ENCODE data around the gene CNGA2. TPM values are rescaled to one million over a fixed set of nuclear protein-coding genes. Genes with fewer than 3 reads are reported as not detected.

The CNGA2 gene
- total RNA-seq, 8 experiments from 2014 or later = 0.04 to 0.38 (median 0.31) TPM; not detected in 5

DNA sequence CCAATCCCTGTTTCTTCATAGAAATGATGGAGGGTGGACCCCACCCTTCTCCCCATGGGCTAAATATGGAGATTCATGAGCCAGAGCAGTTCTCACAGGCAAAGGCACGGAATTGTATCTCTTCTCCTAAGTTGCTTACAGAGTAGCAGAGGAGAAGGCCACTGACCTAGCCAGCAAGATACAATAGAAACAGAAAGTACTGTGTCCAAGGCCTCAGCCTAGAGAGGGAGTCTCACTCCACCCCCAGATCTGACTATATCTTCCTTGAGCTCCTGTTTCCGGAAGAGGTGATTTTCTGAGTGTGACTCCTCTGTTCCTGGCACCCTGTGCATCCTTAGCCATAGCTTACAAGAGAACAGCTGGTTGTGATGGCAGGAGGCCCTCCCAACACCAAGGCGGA, 18.8 kb upstream of the CNGA2 start, which contains the start of gene FATE1:
FATE1 (plus strand) TSS at position 284 of the 400 bp plus-strand sequence; CDS start at position 369, 85 bp downstream.
- no peaks in the 10 kb centered on the region for H3K4me1 ChIP-seq (replicated peaks in 1 of 2)
- ATAC-seq (replicated peaks in 6 of 8) = peak in 2 of 8 experiments; percentile 47 to 58
- no peak within 1 kb of the TSS for H3K27ac ChIP-seq
- no peak within 1 kb of the TSS for H3K4me3 ChIP-seq
- in situ Hi-C loops (cut with MboI; ENCODE audit: low pct_unique_long_range_greater_than_20kb in 2 of 9, low sequenced_read_pairs in 9 of 9, unreplicated experiment in 9 of 9) = no loop called here
- 43 to 86% (median 65%) methylated on average over 1 to 2 of the region's 3 CpGs; no CpG with 5 or more reads in 6 of the 10 experiments for WGBS, 10 experiments

DNA sequence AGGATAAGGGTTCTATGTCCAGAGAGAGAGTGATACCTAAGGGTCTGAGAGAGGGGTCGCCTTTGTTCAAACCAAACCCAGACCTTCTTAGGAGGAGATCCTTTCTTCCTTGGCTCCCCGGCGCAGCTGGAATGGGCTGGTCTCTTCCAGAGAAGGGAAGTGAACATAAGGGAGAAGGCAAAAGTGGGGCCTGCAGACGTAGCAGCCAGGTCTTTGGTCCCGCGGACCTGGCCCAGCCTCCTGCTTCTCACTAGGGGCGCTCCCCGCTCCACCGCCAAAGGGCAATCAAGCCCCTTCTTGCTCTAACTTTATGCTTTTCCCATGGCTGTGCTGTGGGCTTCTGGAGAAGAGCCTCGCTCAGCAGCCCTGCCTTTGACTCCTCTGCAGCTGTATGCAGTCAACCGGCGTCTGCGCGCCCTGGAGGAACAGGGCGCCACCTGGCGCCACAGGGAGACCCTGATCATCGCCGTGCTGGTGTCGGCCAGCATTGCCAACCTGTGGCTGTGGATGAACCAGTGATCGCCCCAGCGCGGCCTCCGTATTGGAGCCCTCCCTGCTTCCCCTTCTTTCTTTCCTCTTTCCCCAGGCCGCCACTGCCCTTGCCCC, 12.2 kb upstream of the CNGA2 start:
- Histone ChIP-seq H3K4me3 (no peak overlapping the region), H3K4me1 (replicated peaks in 1 of 2) (no peaks in the 10 kb centered on the region), H3K27ac (no peak overlapping the region)
- in situ Hi-C loops (cut with MboI; ENCODE audit: low pct_unique_long_range_greater_than_20kb in 2 of 9, low sequenced_read_pairs in 9 of 9, unreplicated experiment in 9 of 9) = no loop called here
- 80 to 100% (median 80%) methylated on average over 1 to 2 of the region's 24 CpGs; no CpG with 5 or more reads in 7 of the 10 experiments for WGBS, 10 experiments
- ATAC-seq (replicated peaks in 6 of 8) = peak in 6 of 8 experiments; percentile 52 to 90 (median 62)

- Histone ChIP-seq H3K4me1 (replicated peaks in 1 of 2) (no peaks in the 10 kb centered on the region), H3K4me3 (no peak overlapping the region), H3K27ac (no peak overlapping the region)
- ATAC-seq (replicated peaks in 6 of 8) = peak in 1 of 8 experiments; percentile 49
- in situ Hi-C loops (cut with MboI; ENCODE audit: low pct_unique_long_range_greater_than_20kb in 2 of 9, low sequenced_read_pairs in 9 of 9, unreplicated experiment in 9 of 9) = no loop called here
- 33 to 82% methylated on average over 1 to 2 of the region's 7 CpGs; no CpG with 5 or more reads in 8 of the 10 experiments for WGBS, 10 experiments
These were observed 11.3 kb upstream of the CNGA2 start for GRCh38 chrX:151723156-151723760.

- WGBS, 10 experiments = 10 to 100% (median 46%) methylated on average over 1 to 3 of the region's 7 CpGs; no CpG with 5 or more reads in 6 of the 10 experiments
- H3K27ac ChIP-seq = no peak overlapping the region
- in situ Hi-C loops (cut with MboI; ENCODE audit: low pct_unique_long_range_greater_than_20kb in 2 of 9, low sequenced_read_pairs in 9 of 9, unreplicated experiment in 9 of 9) = loop anchor here in 2 of 9 experiments (25.0 kb wide), 1 partner anchor 913 kb away; the partner anchor contains the start of gene GABRQ (in 2 of the 2)
- H3K4me3 ChIP-seq = no peak overlapping the region
- no peak for ATAC-seq (replicated peaks in 6 of 8)
- H3K4me1 ChIP-seq (replicated peaks in 1 of 2) = no peaks in the 10 kb centered on the region
These were observed 9.8 kb upstream of the CNGA2 start for GRCh38 chrX:151724563-151725337.

GRCh38 chrX:151725338-151725614, 9.3 kb upstream of the CNGA2 start:
- WGBS, 10 experiments = no CpG with 5 or more reads among the region's 1 CpG
- in situ Hi-C loops (cut with MboI; ENCODE audit: low pct_unique_long_range_greater_than_20kb in 2 of 9, low sequenced_read_pairs in 9 of 9, unreplicated experiment in 9 of 9) = loop anchor here in 2 of 9 experiments (25.0 kb wide), 1 partner anchor 912 kb away; the partner anchor contains the start of gene GABRQ (in 2 of the 2)

GRCh38 chrX:151726751-151727150, 7.8 kb upstream of the CNGA2 start:
- in situ Hi-C loops (cut with MboI; ENCODE audit: low pct_unique_long_range_greater_than_20kb in 2 of 9, low sequenced_read_pairs in 9 of 9, unreplicated experiment in 9 of 9) = loop anchor here in 2 of 9 experiments (25.0 kb wide), 1 partner anchor 911 kb away; the partner anchor contains the start of gene GABRQ (in 2 of the 2)
- Histone ChIP-seq H3K4me1 (replicated peaks in 1 of 2) (no peaks in the 10 kb centered on the region), H3K27ac (no peak overlapping the region), H3K4me3 (no peak overlapping the region)
- 0 to 7% (median 0%) methylated on average over 1 to 2 of the region's 5 CpGs; no CpG with 5 or more reads in 7 of the 10 experiments for WGBS, 10 experiments
- no peak for ATAC-seq (replicated peaks in 6 of 8)

More at GRCh38 chrX:151725338-151725614, 9.3 kb upstream of the CNGA2 start:
- Histone ChIP-seq H3K27ac (no peak overlapping the region), H3K4me3 (no peak overlapping the region), H3K4me1 (replicated peaks in 1 of 2) (no peaks in the 10 kb centered on the region)
- ATAC-seq (replicated peaks in 6 of 8) = no peak

DNA sequence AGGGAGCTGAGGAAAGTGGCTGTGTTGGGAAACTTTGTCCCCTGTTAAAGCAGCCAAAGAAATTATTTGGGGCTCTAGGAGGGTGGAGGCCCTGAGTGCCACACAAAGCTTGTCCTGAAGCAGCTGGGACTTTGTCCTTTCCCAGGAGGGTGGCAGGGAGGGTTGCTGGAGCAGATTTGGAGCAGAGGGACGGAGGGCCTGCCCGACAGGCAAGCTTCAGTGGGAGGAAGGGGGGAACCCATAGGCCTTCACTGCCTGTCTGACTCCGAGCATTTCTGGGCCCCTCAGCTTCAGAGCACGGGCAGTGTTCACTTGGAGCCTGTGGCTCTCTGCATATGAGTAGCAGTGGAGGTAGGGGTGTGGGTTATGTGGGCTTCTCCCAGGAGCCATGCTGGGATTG, 7.2 kb upstream of the CNGA2 start:
- WGBS, 10 experiments = 67% methylated on average over 2 of the region's 4 CpGs; no CpG with 5 or more reads in 9 of the 10 experiments
- no peak for ATAC-seq (replicated peaks in 6 of 8)
- in situ Hi-C loops (cut with MboI; ENCODE audit: low pct_unique_long_range_greater_than_20kb in 2 of 9, low sequenced_read_pairs in 9 of 9, unreplicated experiment in 9 of 9) = loop anchor here in 2 of 9 experiments (25.0 kb wide), 1 partner anchor 910 kb away; the partner anchor contains the start of gene GABRQ (in 2 of the 2)
- Histone ChIP-seq H3K4me3 (no peak overlapping the region), H3K4me1 (replicated peaks in 1 of 2) (no peaks in the 10 kb centered on the region), H3K27ac (no peak overlapping the region)

DNA sequence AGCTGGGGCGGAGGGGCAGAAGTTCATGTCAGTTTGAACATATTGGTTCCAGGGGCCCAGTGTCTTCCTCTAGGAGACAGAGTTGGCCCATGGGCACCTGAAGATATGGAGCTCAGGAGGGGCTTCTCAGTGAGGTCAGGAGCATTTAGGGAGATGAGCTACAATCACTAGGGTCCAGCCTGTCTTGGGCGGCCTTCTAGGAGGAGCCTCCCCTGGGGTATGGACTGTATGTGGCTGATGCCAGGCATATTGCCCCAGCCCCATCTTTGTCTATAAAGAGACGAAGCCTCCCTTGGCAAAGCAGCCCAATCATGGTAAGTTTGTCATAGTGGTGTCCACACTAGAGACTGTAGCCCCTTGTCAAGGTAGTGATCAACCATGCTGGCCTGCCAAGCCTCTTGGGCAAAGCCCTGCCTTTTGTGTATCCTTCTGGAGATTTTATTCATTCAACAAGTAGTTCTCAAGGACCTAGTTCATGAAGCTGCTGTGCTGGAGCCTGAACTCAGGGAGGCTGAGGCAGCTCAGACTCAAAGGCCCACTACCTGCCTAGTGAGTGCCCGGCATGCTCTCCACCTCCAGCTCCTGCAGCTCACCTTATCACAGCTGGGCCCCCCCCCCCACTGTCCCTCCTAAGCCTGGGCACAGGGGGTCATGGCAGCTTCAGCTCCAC, 5.4 kb upstream of the CNGA2 start:
- 37 to 67% methylated on average over 1 to 2 of the region's 4 CpGs; no CpG with 5 or more reads in 8 of the 10 experiments for WGBS, 10 experiments
- no peak for ATAC-seq (replicated peaks in 6 of 8)
- in situ Hi-C loops (cut with MboI; ENCODE audit: low pct_unique_long_range_greater_than_20kb in 2 of 9, low sequenced_read_pairs in 9 of 9, unreplicated experiment in 9 of 9) = loop anchor here in 2 of 9 experiments (25.0 kb wide), 1 partner anchor 908 kb away; the partner anchor contains the start of gene GABRQ (in 2 of the 2)

GRCh38 chrX:151735219-151735618, 673 bp downstream of the CNGA2 start:
- no peak overlapping the region for H3K27ac ChIP-seq
- H3K4me3 ChIP-seq = no peak overlapping the region
- no peaks in the 10 kb centered on the region for H3K4me1 ChIP-seq (replicated peaks in 1 of 2)
- in situ Hi-C loops (cut with MboI; ENCODE audit: low pct_unique_long_range_greater_than_20kb in 2 of 9, low sequenced_read_pairs in 9 of 9, unreplicated experiment in 9 of 9) = loop anchor here in 2 of 9 experiments (25.0 kb wide), 1 partner anchor 902 kb away; the partner anchor contains the start of gene GABRQ (in 2 of the 2)
- 17 to 63% methylated on average over 1 to 2 of the region's 2 CpGs; no CpG with 5 or more reads in 8 of the 10 experiments for WGBS, 10 experiments
- no peak for ATAC-seq (replicated peaks in 6 of 8)

More for the DNA sequence above, 5.4 kb upstream of the CNGA2 start:
- Histone ChIP-seq H3K4me3 (no peak overlapping the region), H3K27ac (no peak overlapping the region), H3K4me1 (replicated peaks in 1 of 2) (no peaks in the 10 kb centered on the region)

DNA sequence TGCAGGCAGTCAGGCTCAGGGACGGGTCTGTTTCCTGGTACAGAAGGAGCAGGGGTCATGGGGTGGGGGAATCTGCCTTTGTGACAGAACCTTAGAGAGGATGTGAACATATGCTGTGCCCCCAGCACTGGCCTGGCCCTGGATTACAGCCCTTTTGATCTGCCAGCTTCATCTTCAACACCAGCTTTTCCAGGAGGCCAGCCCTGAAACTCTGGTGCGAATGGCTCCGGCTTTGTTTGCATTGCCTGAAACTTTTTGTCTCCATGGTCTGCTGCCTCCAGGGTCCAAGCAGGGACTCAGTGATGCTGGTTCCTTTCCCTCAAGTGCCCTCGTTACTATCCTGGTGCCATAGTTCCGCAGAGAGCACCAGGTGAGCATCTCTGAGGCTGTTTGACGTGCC, 2.1 kb downstream of the CNGA2 start:
- Histone ChIP-seq H3K27ac (no peak overlapping the region), H3K4me1 (replicated peaks in 1 of 2) (no peaks in the 10 kb centered on the region), H3K4me3 (no peak overlapping the region)
- ATAC-seq (replicated peaks in 6 of 8) = no peak
- in situ Hi-C loops (cut with MboI; ENCODE audit: low pct_unique_long_range_greater_than_20kb in 2 of 9, low sequenced_read_pairs in 9 of 9, unreplicated experiment in 9 of 9) = loop anchor here in 2 of 9 experiments (25.0 kb wide), 1 partner anchor 901 kb away; the partner anchor contains the start of gene GABRQ (in 2 of the 2)
- 68% methylated on average over 3 of the region's 6 CpGs; no CpG with 5 or more reads in 9 of the 10 experiments for WGBS, 10 experiments

DNA sequence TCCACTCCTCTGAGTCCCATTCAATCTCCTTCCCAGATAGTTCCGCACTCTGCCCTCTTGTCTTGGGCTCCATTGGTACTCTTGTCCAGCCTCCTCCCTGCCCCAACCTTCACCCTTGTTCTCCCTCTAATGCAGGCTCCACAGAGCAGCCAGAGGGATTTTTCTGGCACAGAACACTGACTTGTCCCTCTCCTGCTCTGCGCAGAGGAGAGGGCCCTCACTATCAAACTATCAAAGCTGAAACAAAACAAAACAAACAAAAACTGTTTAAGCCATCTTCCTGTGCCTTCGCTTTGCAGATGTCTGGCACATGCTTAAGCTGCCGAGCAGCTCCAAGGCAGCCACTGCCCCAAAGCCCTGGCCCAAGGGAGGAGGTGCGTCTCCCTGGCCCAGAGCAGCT, 2.9 kb downstream of the CNGA2 start:
- Histone ChIP-seq H3K27ac (no peak overlapping the region), H3K4me3 (no peak overlapping the region), H3K4me1 (replicated peaks in 1 of 2) (no peaks in the 10 kb centered on the region)
- WGBS, 10 experiments = 20 to 100% (median 83%) methylated on average over 1 of the region's 5 CpGs; no CpG with 5 or more reads in 5 of the 10 experiments
- no peak for ATAC-seq (replicated peaks in 6 of 8)
- in situ Hi-C loops (cut with MboI; ENCODE audit: low pct_unique_long_range_greater_than_20kb in 2 of 9, low sequenced_read_pairs in 9 of 9, unreplicated experiment in 9 of 9) = loop anchor here in 2 of 9 experiments (25.0 kb wide), 1 partner anchor 900 kb away; the partner anchor contains the start of gene GABRQ (in 2 of the 2)

DNA sequence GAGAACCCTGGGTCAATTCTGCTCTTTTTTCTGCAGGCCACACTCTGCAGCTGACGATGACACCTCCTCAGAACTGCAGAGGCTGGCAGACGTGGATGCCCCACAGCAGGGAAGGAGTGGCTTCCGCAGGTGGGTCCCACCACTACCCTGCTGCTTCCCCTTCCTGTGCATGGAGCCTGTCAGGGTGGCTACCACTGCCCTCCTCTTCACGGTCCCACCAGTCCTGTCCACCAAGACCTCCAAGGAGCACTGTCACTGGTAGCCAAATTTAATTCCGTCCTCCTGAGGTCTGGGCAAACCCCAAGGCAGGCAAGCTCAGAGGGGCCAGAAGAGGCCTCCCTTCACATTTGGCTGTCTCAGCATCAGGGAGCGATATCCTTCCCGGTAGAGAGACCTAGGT, 4.2 kb downstream of the CNGA2 start:
- WGBS, 10 experiments = 55% methylated on average over 2 of the region's 7 CpGs; no CpG with 5 or more reads in 9 of the 10 experiments
- no peak overlapping the region for H3K4me3 ChIP-seq
- H3K27ac ChIP-seq = no peak overlapping the region
- H3K4me1 ChIP-seq (replicated peaks in 1 of 2) = no peaks in the 10 kb centered on the region
- in situ Hi-C loops (cut with MboI; ENCODE audit: low pct_unique_long_range_greater_than_20kb in 2 of 9, low sequenced_read_pairs in 9 of 9, unreplicated experiment in 9 of 9) = loop anchor here in 2 of 9 experiments (25.0 kb wide), 1 partner anchor 899 kb away; the partner anchor contains the start of gene GABRQ (in 2 of the 2)
- no peak for ATAC-seq (replicated peaks in 6 of 8)
